SIG-M5 (cell line): ENCODE measurements around the gene MED26.

Experiments used
- DNase-seq: peaks from one replicate; lab custom pipeline; 2025; lab: John Stamatoyannopoulos, UW

The MED26 gene

DNA sequence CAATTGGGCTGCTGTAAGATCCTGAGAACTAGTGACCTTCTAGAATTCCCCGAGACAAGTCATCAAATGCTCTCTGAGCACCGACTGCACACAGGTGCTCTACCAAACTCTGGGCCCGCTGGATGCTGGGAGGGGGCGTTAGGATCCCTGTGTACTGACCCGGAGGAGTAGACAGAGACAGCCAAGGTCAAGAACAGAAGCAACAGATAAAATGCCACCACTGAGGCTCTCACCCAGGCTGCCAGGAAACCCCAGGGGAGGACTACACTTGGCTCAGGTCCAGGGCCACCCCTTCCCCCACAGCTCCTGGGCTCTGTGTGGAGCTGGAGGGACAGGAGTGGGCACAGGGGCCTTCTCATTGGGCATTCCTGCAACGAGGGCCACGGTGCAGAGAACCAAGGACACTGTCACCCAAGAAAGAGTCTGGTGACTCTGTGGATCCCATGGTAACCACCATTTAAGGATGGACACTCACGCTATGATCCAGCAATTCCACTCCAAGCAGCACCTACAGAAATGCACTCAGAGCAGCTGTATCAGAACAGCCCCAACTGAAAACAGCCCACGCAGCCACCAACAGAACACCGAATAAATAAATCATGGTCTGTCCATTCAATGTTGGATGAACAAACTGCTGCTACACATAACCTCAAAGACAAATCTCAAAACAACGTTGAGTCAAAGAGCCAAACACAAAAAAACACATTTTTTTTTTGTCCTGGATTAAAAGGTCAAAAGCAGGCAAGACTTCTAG is 39.0 kb downstream of the MED26 start:
- no peak for DNase-seq

GRCh38 chr19:16587833-16588823 is 39.9 kb downstream of the MED26 start:
- DNase-seq, result peak; percentile 59

DNA sequence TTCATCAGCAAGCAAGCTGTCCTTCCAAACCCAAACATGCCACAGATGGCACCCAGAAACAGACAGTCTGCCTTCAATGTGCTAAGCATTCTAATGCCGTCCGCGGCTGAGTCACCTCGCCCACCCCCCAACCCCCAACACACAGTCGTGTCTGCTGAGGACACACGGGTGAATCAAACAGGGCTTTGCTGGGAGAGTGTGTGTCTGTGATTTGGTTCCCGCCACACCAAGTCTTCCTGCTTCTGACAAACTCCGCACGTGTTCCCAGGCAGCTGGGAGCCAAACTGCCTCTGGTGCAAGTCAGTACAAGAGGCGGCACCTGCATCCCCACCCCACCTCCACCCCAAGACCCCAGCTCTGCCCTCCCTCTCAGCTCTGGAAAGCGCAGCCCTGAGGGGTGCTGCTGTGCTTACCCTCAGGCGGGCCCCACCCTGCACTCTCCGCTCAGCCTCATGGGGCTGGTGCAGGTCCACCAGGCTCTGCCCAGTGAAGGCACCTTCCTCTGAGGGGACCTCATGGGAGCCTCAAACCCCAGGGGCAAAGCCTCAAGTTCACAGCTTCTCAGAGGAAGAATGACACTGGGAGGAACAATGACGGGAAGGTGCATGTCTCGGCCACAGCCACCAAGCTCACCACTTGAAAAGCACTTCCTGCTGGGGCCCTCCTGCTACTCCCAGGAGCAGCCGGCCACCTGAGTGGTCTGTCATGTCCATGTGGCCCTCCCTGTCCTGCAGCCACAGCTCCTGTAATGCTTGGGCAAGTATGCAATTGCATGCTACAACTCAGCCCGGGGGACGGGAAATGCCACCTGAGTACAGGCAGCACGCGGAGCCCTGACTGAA is 40.8 kb downstream of the MED26 start:
- DNase-seq, result no peak

DNA sequence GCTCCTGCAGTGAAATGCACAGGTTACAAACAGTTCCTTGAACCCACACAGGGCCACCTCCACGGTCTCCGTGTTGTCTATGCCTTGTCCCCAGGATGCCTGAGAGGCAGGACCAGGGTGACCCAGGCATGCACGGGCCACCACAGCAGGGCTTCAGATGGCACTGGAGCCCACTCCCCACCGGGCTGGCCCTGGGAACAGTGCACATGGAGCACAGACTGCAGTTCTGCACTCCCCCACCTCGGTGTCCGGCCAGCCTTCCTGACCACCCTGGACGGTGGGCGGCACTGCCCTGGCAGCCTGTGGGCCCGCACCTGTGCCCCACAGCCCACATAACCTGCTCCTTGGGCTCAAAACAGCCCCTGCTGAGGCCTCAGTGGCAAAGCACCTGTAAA is 41.5 kb downstream of the MED26 start:
- no peak for DNase-seq

DNA sequence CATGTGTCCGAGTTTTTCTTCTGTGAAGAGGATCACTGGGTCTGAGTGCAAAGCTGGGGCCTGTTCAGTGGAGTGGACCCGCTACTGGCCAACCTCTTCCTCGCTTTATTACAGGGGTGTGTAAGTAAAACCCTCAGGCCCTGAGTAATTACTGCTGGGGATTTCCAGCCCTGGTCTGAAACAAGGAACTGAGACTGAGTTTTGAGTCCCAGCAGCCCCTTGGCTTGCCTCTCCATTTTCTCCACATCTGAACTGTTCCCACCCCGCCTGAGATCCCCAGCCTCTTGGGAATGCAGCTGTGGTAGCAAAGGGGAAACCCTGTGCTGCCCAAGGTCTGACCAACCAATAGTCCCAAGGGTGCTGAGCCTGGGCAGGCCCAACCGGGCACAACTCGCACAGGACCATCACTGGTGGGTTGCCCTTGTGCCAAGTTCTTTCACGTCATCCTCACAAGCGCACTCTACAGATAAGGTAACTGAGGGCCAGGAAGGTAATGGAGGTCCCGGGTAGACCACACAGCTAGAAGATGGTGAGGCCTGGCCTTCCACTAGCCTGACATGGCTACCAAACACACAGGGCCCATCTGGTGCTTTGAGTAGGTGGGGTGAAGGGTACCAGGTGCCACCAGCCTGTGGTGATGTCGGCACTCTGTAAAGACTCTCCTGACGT is 42.1 kb downstream of the MED26 start:
- DNase-seq, result no peak

DNA sequence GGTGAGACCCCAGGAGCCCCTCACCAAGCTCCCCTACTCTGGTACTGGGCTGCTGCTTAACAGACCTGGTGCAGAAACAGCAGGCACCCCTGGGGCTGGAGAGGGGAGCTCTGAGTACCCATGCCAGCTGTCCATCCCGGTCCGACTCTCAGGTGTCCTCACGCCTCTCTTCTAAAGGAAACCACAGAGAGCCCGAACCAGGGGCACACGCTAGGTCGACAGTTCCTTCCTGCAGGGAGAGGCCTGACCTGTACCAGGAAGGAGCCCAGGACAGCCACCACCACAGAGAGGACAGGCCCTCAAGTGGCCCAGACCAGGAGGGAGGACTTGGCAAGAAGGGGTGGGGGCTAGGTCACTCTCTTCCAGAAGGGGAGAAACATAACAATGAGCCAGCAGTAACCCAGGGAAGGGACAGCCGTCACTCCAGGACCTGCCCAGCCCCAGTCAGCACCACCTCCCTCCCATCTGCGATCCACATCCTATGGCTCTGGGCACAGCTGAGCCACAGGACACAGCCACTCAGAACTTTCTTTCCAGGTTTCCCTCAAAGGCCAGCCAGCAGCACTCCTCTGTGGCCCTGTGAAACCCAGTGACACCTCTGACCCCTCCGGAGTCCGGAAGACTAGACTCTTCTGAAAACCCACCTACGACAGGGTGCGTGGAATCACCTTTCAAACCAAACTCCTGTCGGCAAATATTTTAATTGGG is 42.8 kb downstream of the MED26 start:
- no peak for DNase-seq

DNA sequence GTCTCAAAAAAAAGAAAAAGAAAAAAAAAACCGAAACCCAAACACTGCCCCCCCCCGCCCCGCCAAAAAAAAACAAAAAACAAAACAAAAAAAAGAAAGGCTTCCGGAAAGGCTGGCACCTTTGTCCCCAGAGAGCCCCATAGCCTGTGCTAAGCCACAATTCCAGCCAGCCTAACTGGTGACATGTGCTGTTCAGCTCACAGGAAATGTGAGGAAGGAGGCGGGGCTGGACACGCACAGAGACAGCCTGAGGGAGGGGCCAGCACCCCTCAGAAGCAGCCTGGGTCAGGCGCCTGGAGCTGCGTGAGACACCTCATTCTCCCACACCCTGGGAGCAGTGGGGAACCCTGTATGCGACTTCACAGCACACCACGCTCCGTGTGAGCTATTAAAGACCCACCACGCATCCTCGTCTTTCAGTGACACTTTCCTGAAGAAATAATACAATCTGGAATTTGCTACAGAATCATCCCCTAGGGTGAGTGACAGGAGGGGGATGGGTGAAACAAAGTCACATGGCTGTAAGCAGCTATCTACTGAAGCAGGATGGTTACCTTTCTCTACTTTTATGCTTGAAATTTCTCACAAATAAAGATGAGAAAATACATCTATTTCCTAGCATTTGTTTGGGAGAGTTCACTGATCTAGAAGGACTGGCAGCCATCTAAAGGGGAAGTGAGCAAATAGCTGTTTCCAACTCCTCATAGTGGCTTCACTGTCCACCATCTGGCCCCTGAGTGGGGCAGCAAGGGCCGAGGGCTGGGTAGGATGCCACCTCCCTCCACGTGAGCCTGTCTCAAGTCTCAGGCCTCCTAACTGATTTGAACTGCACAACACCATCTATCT is 43.5 kb downstream of the MED26 start:
- DNase-seq, result no peak

DNA sequence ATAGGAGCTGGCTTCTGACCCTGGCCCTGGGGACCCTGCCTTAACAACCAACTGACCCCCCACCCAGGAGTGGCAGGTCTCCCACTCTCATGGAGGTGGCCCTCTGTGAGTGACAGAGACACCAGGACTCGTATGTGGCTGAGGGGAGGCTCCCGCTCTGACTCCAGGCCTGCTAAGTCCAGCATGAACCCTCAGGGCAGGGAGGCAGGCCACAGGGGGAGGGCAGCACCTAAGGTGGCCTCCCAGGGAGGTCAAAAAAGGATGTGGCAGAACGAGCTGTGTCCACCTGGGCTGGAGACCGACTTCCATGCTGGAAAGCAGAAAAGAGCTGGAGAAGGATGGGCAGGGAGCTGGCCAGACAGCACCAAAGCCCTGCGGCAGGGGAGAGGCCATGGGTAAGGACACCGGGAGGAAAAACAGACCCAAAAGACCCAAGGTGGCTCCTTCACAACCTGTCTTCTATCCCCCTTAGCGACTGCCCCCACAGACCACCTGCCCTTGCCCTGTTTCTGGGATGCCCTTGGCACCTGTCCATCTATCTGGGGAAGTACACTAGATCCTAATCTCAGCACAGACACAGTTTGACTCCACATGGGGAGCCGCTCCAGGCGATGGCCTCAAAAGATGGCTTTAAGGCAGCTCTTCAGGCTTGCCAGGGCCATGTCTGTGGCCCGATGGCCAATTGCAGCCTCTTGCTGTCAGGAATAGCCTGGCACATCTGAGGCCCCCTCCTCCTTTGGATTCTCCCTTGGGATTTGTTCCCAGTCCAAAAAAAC is 45.3 kb downstream of the MED26 start:
- no peak for DNase-seq

GRCh38 chr19:16581971-16582343 is 46.0 kb downstream of the MED26 start:
- no peak for DNase-seq

DNA sequence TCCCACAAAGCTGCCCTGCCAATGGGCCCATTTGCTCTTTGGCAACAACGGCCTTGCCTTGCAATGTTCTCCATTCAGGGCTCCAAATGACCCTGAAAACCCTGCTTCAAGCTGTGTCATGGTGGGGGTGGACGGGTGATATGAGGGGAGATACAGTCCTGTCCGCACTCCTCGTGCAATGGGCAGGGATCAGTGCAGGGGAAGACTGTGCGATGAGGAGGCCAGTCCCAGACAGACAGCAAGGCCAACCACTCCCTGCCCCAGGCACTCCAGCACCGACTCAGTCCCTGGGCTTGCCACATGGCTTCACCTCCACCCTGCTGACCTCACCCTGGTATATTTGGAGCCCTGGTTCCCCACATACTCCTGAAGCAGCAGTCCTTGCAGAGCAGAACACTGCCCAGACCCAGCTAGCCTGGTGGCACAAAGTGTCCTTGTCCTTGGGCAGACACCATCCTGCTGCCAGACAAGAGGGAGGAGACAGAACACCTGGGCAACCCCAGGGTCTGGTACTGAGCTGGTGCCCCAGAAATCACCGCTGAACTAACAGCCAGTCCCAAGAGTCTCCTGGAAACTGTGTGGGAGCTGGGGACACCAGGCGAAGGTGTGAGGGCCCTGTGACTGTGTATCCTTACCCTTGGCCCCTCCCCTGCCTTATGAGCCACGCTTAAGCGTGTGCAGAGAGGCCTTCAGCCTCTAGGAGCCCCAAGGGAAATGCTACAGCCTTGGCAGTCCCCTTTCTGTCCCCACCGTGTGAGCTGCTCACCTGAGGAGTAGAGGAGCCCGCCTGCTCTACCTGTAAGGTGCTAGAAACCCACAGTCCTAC is 46.6 kb downstream of the MED26 start:
- DNase-seq, result no peak

- no peak for DNase-seq
Observed at GRCh38 chr19:16579381-16579780, 48.6 kb downstream of the MED26 start.

DNA sequence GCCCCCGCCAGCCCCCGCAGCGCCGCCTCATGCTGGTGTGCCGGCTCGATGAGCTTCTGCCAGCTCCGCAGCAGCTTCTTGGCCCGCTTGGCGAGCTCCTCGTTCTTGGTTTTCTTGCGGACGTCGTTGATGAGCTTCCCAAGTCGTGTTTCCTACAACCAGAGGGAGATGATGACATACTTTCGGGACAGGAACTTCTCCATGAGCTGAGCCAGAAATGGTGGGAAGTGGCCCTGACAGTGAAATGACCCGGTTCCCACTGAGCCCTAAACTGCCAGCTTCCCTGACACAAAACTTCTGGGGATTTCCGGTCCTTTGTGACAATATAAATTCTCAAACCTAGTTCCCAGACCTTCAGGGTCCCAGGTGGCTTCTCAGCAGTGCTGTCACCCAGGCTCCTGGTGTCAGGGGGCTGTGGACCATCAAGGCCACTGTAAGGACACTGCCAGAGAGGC is 50.4 kb downstream of the MED26 start:
- no peak for DNase-seq

- no peak for DNase-seq
Observed at GRCh38 chr19:16576690-16577530, 51.1 kb downstream of the MED26 start.

- DNase-seq, result no peak
Observed at GRCh38 chr19:16575861-16576689, 51.9 kb downstream of the MED26 start.

GRCh38 chr19:16575282-16575681 is 52.7 kb downstream of the MED26 start:
- DNase-seq, result no peak

DNA sequence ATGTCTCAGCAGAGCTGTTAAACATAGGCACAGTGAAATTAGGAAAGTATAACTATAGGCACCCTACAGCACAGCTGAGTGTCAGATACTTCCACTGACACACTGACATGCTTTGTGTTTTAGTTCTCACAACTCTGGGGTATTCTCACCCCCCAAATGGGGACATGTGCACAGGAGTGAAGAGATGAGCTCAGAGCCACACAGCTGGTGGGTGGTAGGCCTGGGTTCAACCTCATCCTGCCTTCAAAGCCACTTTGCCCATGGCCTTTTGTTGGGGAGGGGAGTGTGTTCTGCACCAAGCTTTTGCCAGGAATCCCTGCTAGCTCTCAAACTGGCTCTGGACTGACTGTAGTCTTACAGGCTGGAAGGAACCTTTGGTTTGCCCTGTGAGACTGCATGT is 54.1 kb downstream of the MED26 start:
- no peak for DNase-seq
